ENCODE measurements around the gene ANXA5.

Gene ANXA5

DNA sequence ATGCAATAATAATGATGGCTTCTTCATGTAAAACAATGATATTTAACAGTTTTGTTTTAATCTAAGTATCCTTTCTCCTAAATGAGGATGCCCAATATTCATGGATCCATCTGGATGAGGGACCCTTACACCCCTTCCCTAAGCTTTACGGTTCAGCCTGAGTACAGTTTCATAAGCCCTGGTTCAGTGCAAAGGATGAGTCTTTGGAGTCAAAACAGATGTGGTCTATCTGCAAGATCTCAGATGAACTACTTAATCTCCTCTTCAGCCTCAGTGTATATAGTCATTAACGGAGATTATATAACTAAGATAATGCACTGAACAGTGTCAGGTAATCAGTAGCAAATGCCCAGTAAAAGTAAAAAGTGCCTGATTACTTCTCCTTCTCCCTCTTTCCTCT is 22.1 kb downstream of the ANXA5 start:
- no peak overlapping the region for H3K4me3 ChIP-seq (ENCODE audit: low read depth, low read length)
- TF ChIP-seq, protein P1, sequence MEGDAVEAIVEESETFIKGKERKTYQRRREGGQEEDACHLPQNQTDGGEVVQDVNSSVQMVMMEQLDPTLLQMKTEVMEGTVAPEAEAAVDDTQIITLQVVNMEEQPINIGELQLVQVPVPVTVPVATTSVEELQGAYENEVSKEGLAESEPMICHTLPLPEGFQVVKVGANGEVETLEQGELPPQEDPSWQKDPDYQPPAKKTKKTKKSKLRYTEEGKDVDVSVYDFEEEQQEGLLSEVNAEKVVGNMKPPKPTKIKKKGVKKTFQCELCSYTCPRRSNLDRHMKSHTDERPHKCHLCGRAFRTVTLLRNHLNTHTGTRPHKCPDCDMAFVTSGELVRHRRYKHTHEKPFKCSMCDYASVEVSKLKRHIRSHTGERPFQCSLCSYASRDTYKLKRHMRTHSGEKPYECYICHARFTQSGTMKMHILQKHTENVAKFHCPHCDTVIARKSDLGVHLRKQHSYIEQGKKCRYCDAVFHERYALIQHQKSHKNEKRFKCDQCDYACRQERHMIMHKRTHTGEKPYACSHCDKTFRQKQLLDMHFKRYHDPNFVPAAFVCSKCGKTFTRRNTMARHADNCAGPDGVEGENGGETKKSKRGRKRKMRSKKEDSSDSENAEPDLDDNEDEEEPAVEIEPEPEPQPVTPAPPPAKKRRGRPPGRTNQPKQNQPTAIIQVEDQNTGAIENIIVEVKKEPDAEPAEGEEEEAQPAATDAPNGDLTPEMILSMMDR (IDR thresholded peaks at IDR 0.05; ENCODE audit: insufficient read depth, low read depth, low read length, missing control alignments), result no peak
- no peak for DNase-seq (ENCODE audit: low read depth)

DNA sequence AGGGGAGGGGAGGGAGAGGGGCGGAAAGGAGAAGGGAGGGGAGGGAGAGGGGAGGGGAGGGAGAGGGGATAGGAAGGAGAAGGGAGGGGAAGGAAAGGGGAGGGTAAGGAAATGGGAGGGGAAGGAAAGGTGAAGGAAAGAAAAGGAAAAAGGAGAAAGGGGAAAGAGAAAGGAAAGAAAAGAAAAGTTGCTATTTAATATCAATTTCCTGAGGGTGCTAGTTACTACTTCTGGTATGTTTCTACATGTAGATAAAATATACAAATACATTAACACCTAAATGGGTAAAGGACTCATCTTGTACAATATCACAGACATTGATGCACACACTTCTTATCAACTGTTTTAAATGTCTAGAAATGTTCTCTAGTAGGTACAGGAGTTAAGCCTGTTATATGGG is 22.6 kb downstream of the ANXA5 start:
- H3K4me3 ChIP-seq (ENCODE audit: low read depth, low read length), result no peak overlapping the region
- no peak for DNase-seq (ENCODE audit: low read depth)
- TF ChIP-seq, protein P1 (IDR thresholded peaks at IDR 0.05; ENCODE audit: insufficient read depth, low read depth, low read length, missing control alignments), result no peak

GRCh38 chr4:121669163-121669550 is 27.6 kb downstream of the ANXA5 start:
- no peak overlapping the region for H3K4me3 ChIP-seq (ENCODE audit: low read depth, low read length)
- TF ChIP-seq, protein P1 (IDR thresholded peaks at IDR 0.05; ENCODE audit: insufficient read depth, low read depth, low read length, missing control alignments), result no peak
- DNase-seq (ENCODE audit: low read depth), result no peak

DNA sequence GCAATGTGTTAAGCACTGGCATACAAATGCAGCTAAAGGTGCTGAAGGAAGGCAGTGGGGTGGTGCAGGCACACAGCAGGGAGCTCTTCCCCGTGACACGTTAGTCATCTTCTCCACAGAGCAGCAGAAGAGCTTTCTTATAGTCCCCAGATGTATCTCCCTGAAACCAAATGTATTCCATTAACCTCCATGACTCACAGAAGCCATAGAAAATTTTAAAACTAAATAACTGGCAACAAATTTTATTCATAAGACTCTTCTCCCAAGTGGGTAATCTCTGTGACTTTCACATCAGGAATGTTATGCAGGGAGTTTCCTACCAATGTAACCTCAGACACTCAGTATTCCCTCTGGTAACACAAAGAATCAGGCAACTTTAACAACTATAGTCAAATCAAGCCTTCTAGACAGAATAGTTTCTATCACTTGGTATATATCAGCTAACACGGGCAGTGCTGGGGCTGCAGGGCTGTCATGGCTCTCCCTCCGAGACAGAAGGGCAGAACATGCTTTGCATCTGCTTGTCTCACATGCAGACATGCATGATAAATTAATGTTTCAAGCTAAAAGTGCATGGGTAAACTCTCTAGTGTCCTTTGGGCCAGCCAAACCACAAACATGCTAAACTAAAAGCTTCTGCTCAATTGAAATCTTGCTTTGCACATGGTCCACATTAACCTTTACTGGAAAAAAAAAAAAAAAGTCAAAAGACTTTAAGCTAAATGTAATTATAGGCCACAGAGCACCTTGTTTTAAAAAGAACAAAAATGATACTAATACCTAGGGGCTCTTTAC is 28.2 kb downstream of the ANXA5 start:
- H3K4me3 ChIP-seq (ENCODE audit: low read depth, low read length), result no peak overlapping the region
- TF ChIP-seq, protein P1 (IDR thresholded peaks at IDR 0.05; ENCODE audit: insufficient read depth, low read depth, low read length, missing control alignments), result no peak
- DNase-seq (ENCODE audit: low read depth), result no peak

- no peak overlapping the region for H3K4me3 ChIP-seq (ENCODE audit: low read depth, low read length)
- TF ChIP-seq, protein P1 (IDR thresholded peaks at IDR 0.05; ENCODE audit: insufficient read depth, low read depth, low read length, missing control alignments), result no peak
- no peak for DNase-seq (ENCODE audit: low read depth)
Observed at GRCh38 chr4:121666091-121666679, 30.6 kb downstream of the ANXA5 start.

- H3K4me3 ChIP-seq (ENCODE audit: low read depth, low read length), result no peak overlapping the region
- TF ChIP-seq, protein P1 (IDR thresholded peaks at IDR 0.05; ENCODE audit: insufficient read depth, low read depth, low read length, missing control alignments), result no peak
- DNase-seq (ENCODE audit: low read depth), result no peak
Observed at GRCh38 chr4:121665371-121665770, 31.4 kb downstream of the ANXA5 start.

Data from GM12865 (cell line).